Measurements from ENCODE around the gene MS4A6A.
"Not testable (repeated sequence)": the region's sequence is repeated elsewhere in the genome, so short reads cannot be mapped to it uniquely, and the experiment has no call there.

Gene MS4A6A, protein sequence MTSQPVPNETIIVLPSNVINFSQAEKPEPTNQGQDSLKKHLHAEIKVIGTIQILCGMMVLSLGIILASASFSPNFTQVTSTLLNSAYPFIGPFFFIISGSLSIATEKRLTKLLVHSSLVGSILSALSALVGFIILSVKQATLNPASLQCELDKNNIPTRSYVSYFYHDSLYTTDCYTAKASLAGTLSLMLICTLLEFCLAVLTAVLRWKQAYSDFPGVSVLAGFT

DNA sequence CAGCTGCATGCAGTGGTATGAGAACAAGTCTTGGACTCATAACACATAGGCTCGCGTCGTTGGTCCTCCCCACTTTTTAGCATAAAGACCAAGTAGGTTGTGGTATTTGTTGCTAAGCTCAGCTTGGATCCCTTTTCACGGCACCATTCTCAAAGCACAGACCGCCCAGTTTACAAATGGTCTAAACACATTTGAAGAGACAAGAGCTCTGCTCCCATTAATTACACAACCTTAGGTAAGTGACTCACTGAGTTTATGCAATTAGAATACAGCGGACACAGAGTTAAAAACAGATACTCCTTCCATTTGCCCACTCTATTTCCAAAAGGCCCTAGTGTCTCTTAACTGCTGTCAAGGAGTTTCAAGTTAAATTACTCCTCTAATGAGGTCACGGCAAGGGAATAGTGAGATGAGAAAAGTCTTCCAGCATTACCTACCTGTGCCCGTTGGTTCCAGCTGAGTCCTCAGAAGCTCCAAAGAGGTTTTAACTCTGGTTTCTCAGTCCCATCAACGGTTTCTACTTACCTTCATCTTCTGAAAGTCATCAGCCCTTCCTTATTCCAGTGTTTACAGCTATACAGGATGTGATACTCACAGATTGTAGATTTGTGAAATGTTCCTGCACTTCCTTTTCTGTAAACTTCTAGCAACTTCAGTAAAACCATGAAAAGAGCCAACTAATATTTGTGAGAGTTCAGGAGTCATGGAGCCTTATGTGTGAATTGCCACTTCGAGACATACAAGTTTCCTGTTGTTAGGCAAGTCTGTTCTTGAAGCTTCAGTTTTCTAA is at the start of gene MS4A6A:
TSS of gene MS4A6A (minus strand) at position 543 of the 790 bp plus-strand sequence. CDS start 1,356 bp downstream, outside the sequence.
- in situ Hi-C loops (cut with HindIII; ENCODE audit: low pct_ligation_motif_present, low pct_unique_long_range_greater_than_20kb, low sequenced_read_pairs), result no loop called here
- DNase-seq, result no peak

GRCh38 chr11:60230681-60231080 is 47.8 kb upstream of the MS4A6A start:
- DNase-seq, result no peak
- in situ Hi-C loops (cut with HindIII; ENCODE audit: low pct_ligation_motif_present, low pct_unique_long_range_greater_than_20kb, low sequenced_read_pairs), result no loop called here

- in situ Hi-C loops (cut with HindIII; ENCODE audit: low pct_ligation_motif_present, low pct_unique_long_range_greater_than_20kb, low sequenced_read_pairs), result no loop called here
- DNase-seq, result no peak
These were observed 39.3 kb upstream of the MS4A6A start for GRCh38 chr11:60222141-60222540.

GRCh38 chr11:60221692-60222091 is 38.8 kb upstream of the MS4A6A start:
- DNase-seq, result no peak
- in situ Hi-C loops (cut with HindIII; ENCODE audit: low pct_ligation_motif_present, low pct_unique_long_range_greater_than_20kb, low sequenced_read_pairs), result no loop called here

DNA sequence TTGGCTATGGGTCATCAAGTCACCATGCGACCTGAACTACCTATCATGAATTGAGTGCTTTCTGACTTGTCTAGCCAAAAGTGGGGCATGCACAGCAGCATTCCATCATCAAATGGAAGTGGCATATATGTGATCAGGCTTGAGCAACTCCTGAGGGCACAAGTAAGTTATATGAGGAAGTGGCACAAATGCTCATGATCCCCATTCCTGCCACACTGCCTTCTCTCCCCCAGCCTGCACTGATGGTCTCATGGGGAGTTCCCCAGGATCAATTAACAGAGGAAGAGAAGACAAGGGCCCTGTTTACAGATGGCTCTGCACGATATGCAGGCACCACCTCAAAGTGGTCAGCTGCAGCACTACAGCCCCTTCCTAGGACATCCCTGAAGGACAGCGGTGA is 38.3 kb upstream of the MS4A6A start:
- DNase-seq, result no peak
- in situ Hi-C loops (cut with HindIII; ENCODE audit: low pct_ligation_motif_present, low pct_unique_long_range_greater_than_20kb, low sequenced_read_pairs), result no loop called here

DNA sequence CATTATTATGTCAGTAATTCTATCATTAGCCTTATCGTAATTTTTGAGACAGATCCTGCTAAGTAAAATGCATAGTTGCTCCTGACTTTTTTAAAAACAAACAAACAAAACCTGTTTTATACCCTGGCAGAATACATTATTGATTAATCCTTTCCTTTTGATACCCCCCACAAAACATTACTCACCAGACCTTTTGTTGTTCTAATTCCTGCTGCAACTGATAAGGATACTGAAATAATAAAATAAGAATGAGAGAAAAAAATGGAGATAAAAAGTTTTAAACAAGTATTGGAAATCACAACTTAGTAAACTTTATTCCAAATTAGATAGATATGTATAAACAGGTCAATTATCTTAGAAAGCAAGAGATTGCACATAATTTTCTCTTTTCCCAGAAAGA is 31.5 kb upstream of the MS4A6A start:
- no peak for DNase-seq
- in situ Hi-C loops (cut with HindIII; ENCODE audit: low pct_ligation_motif_present, low pct_unique_long_range_greater_than_20kb, low sequenced_read_pairs), result no loop called here

GRCh38 chr11:60211206-60211605 is 28.3 kb upstream of the MS4A6A start:
- DNase-seq, result no peak
- in situ Hi-C loops (cut with HindIII; ENCODE audit: low pct_ligation_motif_present, low pct_unique_long_range_greater_than_20kb, low sequenced_read_pairs), result no loop called here

DNA sequence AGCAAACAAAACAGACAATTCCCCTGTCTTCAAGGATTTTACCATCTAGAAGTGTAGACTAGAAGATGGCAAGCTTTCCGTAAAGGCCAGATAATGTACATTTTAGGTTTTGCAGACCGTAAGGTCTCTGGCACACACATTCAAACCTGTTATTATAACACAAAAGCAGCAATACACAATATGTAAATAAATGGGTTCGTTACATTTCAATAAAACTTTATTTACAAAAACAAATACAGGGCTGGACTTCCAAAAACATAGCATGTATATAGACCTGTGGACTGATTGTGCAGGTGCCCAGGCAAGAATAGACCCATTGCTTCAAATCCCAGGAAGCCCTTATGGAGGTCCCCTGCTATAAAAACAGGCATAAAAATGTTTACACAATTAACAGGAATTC is 27.1 kb upstream of the MS4A6A start:
- no peak for DNase-seq
- in situ Hi-C loops (cut with HindIII; ENCODE audit: low pct_ligation_motif_present, low pct_unique_long_range_greater_than_20kb, low sequenced_read_pairs), result no loop called here

GRCh38 chr11:60208951-60209350 is 26.1 kb upstream of the MS4A6A start:
- in situ Hi-C loops (cut with HindIII; ENCODE audit: low pct_ligation_motif_present, low pct_unique_long_range_greater_than_20kb, low sequenced_read_pairs), result no loop called here
- no peak for DNase-seq

DNA sequence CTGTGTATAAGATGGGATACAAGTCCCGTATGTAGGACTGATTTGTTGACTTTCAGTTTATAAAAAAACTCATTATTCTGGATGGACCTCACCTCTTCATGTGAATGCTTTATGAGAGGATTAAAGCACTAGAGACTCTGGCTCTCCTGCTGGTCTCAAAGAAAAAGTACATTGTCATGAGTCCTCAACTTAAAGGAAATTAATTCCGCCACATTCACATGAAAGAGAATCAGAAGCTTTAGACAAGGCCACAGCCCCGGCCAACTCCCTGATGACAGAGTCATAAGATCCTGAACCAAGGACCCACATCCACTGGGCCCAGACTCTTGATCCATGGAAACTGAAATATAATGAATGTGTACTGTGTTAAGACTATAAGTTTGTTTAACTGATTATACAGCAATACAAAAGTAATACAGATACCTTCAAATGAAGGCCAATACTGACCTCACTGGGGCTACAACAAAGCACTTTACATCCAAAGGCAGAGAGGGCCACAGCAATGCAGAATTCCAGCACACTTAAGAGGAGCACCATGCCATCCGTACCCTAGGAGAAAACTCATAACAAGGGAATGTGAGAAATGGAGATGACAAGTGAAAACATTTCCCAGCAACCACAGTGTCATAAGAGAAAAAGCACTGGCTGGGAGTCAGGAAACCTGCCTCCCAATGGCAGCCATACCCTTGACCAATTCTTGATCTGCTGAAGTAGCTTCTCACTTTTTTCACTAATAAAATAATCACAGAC is 25.4 kb upstream of the MS4A6A start:
- no peak for DNase-seq
- in situ Hi-C loops (cut with HindIII; ENCODE audit: low pct_ligation_motif_present, low pct_unique_long_range_greater_than_20kb, low sequenced_read_pairs), result no loop called here

GRCh38 chr11:60206616-60207015 is 23.7 kb upstream of the MS4A6A start:
- in situ Hi-C loops (cut with HindIII; ENCODE audit: low pct_ligation_motif_present, low pct_unique_long_range_greater_than_20kb, low sequenced_read_pairs), result no loop called here
- no peak for DNase-seq

GRCh38 chr11:60204922-60205321 is 22.0 kb upstream of the MS4A6A start:
- DNase-seq, result no peak
- in situ Hi-C loops (cut with HindIII; ENCODE audit: low pct_ligation_motif_present, low pct_unique_long_range_greater_than_20kb, low sequenced_read_pairs), result no loop called here

DNA sequence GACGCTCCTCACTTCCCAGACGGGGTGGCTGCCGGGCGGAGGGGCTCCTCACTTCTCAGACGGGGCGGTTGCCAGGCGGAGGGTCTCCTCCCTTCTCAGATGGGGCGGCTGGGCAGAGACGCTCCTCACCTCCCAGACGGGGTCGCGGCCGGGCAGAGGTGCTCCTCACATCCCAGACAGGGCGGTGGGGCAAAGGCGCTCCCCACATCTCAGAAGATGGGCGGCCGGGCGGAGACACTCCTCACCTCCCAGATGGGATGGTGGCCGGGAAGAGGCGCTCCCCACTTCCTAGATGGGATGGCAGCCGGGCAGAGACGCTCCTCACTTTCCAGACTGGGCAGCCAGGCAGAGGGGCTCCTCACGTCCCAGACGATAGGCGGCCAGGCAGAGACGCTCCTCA is 18.5 kb upstream of the MS4A6A start:
- in situ Hi-C loops (cut with HindIII; ENCODE audit: low pct_ligation_motif_present, low pct_unique_long_range_greater_than_20kb, low sequenced_read_pairs); DNase-seq: not testable (repeated sequence)

DNA sequence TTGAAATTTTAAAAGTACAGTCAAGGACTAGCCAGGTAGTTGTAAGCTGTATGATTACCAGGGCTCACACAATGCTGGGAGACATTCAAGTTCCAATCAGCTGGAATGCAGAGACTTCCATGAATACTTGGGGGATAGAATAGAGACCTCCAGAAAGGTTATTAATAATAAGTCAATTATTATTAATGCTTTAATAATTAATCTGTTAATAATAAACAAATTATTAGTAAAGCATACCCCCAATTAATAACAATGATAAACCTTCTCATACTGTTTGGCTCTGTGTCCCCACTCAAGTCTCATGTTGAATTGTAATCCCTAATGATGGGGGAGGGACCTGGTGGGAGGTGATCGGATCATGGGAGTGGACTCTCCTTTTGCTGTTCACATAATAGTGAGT is 14.6 kb upstream of the MS4A6A start:
- in situ Hi-C loops (cut with HindIII; ENCODE audit: low pct_ligation_motif_present, low pct_unique_long_range_greater_than_20kb, low sequenced_read_pairs), result no loop called here
- DNase-seq, result no peak

DNA sequence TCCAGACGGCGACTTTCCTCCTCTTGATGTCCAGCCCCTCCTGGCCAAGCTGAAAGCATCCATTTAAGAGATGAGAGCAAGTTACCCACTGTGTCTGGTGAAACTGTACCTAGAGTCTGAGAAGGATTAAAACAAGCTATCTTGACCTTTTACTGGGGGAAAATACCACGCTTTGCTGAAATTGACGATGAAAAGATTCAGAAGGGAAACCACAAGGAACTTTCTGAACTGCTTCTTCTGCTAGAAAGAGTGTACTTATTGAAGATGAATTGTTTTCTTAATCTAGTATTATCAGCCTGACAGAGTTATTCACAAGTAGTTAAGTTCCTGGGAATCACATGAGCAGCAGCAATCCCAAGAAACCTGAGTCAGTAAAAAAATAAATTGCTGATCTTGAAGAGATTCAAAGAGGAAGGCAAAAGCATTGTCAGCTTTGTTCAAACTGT is 13.1 kb upstream of the MS4A6A start:
- in situ Hi-C loops (cut with HindIII; ENCODE audit: low pct_ligation_motif_present, low pct_unique_long_range_greater_than_20kb, low sequenced_read_pairs), result no loop called here
- DNase-seq, result no peak

GRCh38 chr11:60194511-60194910 is 11.6 kb upstream of the MS4A6A start:
- in situ Hi-C loops (cut with HindIII; ENCODE audit: low pct_ligation_motif_present, low pct_unique_long_range_greater_than_20kb, low sequenced_read_pairs), result no loop called here
- DNase-seq, result no peak

DNA sequence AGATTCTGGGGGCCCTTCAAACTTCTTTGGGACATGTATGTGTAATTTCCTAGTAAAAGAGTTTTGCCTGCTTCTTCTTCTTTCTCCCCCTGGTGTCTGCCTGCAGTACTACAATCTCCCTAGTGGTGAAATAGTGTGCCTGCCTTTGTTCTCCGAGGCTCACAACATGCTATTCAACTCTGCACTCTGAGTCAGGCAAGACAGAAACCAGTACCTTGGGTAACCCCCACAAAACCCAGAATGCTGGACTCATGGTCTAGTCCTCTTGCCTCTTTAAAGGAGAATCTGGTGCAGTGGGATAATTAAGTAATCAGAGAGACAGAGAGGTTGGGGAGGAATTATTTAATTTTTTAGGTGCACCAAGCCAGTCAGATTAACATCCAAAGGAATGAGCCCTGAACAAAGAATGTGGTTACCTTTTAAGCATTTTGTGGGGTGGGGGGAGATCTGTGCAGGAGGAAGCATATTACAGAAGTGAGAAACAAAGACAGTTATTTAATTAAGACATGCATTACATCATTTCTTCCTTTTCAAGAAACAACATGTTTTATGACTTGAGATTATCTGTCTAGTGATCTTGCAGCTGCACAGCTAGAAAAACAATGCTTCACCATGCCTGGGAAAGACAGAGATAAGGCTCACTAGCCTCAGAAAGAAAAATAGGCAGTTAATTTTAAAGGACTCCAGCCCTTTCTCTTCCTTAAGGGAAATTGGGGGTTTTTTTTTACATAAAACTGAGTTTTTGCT is 11.0 kb upstream of the MS4A6A start:
- DNase-seq, result peak; percentile 65
- in situ Hi-C loops (cut with HindIII; ENCODE audit: low pct_ligation_motif_present, low pct_unique_long_range_greater_than_20kb, low sequenced_read_pairs), result no loop called here

- in situ Hi-C loops (cut with HindIII; ENCODE audit: low pct_ligation_motif_present, low pct_unique_long_range_greater_than_20kb, low sequenced_read_pairs); DNase-seq: not testable (repeated sequence)
These were observed 9.7 kb upstream of the MS4A6A start for GRCh38 chr11:60192564-60192963.

DNA sequence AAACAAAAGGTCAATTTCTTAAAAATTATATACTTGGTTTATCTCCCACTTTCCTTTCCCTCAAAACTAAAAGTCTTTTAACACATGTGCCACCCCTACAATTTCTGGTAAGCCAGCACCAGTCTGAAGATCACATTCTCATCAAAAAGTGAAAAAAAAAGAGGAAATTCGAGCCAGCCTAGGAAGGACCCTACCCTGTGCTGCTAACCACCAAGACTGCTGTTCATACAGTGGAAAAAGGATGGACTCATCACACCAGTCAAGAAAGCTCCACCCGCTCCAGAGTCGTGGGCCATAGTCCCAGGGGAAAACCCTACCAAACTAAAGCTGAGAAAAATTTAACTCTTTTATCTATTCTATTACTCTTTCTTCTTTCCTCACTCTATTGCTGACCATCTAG is 5.6 kb upstream of the MS4A6A start:
- DNase-seq, result not testable (repeated sequence)

More for the DNA sequence above, 5.6 kb upstream of the MS4A6A start:
- in situ Hi-C loops (cut with HindIII; ENCODE audit: low pct_ligation_motif_present, low pct_unique_long_range_greater_than_20kb, low sequenced_read_pairs), result not testable (repeated sequence)

Measured in ACHN (cell line).